BE2C (cell line): ENCODE results near the gene PROP1.

ENCODE experiments used
- DNase-seq: peaks from one replicate; pipeline ENCODE4 v3.0.0-alpha.2; 2020
- H3K27me3 ChIP-seq: fragments of 250-450 bp; sonication (Bioruptor Pico); 2 replicates; pipeline ENCODE4 v1.5.1; 2020; ENCODE audit warnings: mild to moderate bottlenecking
- H3K36me3 ChIP-seq: fragments of 250-450 bp; sonication (Bioruptor Pico); 2 replicates; pipeline ENCODE4 v1.5.1; 2020; ENCODE audit warnings: mild to moderate bottlenecking
- H3K4me1 ChIP-seq: fragments of 250-450 bp; sonication (Bioruptor Pico); 2 replicates; pipeline ENCODE4 v1.5.1; 2020
- H3K4me3 ChIP-seq: 2 replicates; pipeline ENCODE4 v1.5.1; 2011; ENCODE audit warnings: low read depth, low read length
- H3K9me3 ChIP-seq: fragments of 250-450 bp; sonication (Bioruptor Pico); 2 replicates; pipeline ENCODE4 v1.5.1; 2020
- CTCF ChIP-seq: IDR thresholded peaks from 2 replicates; pipeline ENCODE4 v1.5.1; 2012; ENCODE audit warnings: mild to moderate bottlenecking, low read depth, low read length

The PROP1 gene

GRCh38 chr5:177996660-177997318 lies 747 bp upstream of the PROP1 start:
- no peak for DNase-seq
- no peak for TF ChIP-seq CTCF

GRCh38 chr5:177994561-177995190 lies 1.4 kb downstream of the PROP1 start:
- no peaks in the 10 kb centered on the region for H3K36me3 ChIP-seq
- H3K9me3 ChIP-seq = no peaks in the 10 kb centered on the region
- H3K4me3 ChIP-seq = no peak overlapping the region
- H3K27me3 ChIP-seq = peaks cover 55% of the 10 kb centered on the region
- TF ChIP-seq CTCF = no peak
- DNase-seq = no peak
- no peaks in the 10 kb centered on the region for H3K4me1 ChIP-seq

More at GRCh38 chr5:177996660-177997318, 747 bp upstream of the PROP1 start:
- Histone ChIP-seq H3K4me1 (no peaks in the 10 kb centered on the region), H3K27me3 (peaks cover 37% of the 10 kb centered on the region), H3K9me3 (no peaks in the 10 kb centered on the region), H3K36me3 (no peaks in the 10 kb centered on the region), H3K4me3 (no peak overlapping the region)

DNA sequence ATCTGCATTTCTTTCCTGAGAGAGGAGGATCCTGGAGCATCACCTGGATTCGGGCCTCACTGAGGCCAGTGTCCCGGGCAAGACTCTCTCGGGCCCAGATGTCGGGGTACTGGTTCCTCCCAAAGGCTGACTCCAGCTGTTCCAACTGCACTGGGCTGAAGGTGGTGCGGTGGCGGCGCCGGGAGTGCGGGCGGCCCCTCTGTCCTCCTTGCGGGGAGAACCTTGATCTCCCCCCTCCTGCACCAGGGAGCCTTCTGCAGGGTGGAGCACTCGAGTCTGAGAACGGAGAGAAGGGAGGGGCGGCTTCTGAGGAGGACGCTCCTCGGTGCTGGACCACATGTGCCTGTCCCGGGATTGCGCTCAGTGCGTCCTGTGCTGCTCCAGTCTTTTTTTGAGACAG lies 2.0 kb downstream of the PROP1 start:
- H3K36me3 ChIP-seq = no peaks in the 10 kb centered on the region
- TF ChIP-seq CTCF = no peak
- no peak for DNase-seq
- H3K4me3 ChIP-seq = no peak overlapping the region
- H3K9me3 ChIP-seq = no peaks in the 10 kb centered on the region
- H3K27me3 ChIP-seq = peaks cover 61% of the 10 kb centered on the region
- H3K4me1 ChIP-seq = no peaks in the 10 kb centered on the region

DNA sequence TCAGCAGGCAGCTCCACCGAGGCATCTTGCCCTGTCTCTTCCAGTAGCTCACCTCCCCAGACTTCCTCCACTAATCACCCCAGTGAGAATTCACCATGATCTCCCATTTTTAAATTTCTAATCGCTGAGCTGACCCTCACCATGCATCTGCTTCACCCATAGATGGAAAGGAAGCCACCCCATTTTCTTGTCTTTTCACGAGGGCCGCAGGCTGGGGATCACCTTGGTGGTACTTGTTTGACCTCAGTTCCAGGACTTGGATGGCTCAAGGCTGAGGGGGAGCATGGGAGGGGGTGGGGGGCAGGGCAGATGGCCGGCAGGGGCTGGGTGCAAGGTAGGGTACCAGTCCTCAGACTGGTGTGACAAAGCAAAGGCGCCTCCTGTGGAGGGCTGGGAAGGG lies 3.6 kb downstream of the PROP1 start:
- Histone ChIP-seq H3K9me3 (no peaks in the 10 kb centered on the region), H3K36me3 (no peaks in the 10 kb centered on the region), H3K27me3 (peaks cover 63% of the 10 kb centered on the region), H3K4me3 (no peak overlapping the region), H3K4me1 (no peaks in the 10 kb centered on the region)
- TF ChIP-seq CTCF = no peak
- no peak for DNase-seq

DNA sequence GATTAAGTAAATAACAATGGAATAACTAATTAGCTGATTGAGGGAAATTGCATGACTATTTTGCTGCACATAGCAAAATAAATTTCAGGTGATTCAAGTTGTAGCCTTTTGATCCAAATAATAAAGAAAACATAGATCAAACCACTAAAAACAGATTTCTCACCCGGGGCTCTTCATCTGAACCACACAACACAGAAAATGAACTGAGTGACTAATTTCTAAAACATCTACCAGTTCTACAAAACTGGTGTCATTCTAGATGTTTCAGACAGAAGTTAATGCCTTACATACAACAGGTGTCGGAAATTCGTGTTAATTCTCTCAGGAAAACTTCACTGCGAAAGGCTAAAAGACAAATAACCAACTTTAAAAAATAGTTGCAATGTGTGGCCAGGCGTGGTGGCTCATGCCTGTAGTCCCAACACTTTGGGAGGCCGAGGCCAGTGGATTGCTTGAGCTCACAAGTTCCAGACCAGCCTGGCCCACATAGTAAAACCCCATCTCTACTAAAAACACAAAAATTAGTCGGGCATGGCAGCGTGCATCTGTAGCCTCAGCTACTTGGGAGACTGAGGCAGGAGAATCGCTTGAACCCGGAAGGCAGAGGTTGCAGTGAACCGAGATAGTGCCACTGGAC lies 6.9 kb downstream of the PROP1 start:
- no peaks in the 10 kb centered on the region for H3K36me3 ChIP-seq
- no peaks in the 10 kb centered on the region for H3K4me1 ChIP-seq
- TF ChIP-seq CTCF = no peak
- H3K27me3 ChIP-seq = peaks cover 57% of the 10 kb centered on the region
- H3K4me3 ChIP-seq = no peak overlapping the region
- no peaks in the 10 kb centered on the region for H3K9me3 ChIP-seq
- DNase-seq = no peak

DNA sequence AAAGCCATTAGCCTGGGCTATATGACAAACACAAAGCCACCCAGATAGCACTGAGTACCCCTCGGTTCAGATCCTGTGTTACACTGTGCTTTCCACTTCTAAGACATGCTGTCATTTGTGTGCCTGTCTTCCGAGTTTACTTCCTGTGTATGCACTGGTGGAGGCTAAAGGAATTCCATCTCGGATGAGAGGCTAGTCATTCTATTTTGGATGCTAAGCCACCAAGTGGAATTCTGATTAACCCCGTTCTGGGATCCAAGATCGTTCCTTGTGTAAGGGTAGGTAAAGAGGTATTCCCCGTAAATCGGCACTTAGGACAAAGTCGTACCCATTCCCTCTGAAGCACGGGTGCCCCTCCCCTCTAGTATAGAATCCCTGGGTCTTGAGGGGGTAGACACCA lies 8.7 kb downstream of the PROP1 start:
- Histone ChIP-seq H3K27me3 (peaks cover 64% of the 10 kb centered on the region), H3K4me3 (no peak overlapping the region), H3K4me1 (no peaks in the 10 kb centered on the region), H3K36me3 (no peaks in the 10 kb centered on the region), H3K9me3 (no peaks in the 10 kb centered on the region)
- TF ChIP-seq CTCF = no peak
- DNase-seq = no peak
